GM12865 (cell line): Measurements from ENCODE around the gene DPYD.

Experiments
- DNase-seq: peaks from one replicate; pipeline ENCODE4 v3.0.0; 2010; ENCODE audit warnings: low read depth
- H3K4me3 ChIP-seq: 2 replicates; pipeline ENCODE4 v1.5.1; 2011; ENCODE audit warnings: mild to moderate bottlenecking, low read depth, low read length, control low read depth
- TF ChIP-seq, protein P1 (sequence below): IDR thresholded peaks from 2 replicates; pipeline ENCODE4 v1.5.1; 2011; ENCODE audit warnings: low read length, control low read depth, low read depth, inconsistent platforms; ENCODE audit not compliant: insufficient read depth; ENCODE audit errors: missing control alignments

The DPYD gene

DNA sequence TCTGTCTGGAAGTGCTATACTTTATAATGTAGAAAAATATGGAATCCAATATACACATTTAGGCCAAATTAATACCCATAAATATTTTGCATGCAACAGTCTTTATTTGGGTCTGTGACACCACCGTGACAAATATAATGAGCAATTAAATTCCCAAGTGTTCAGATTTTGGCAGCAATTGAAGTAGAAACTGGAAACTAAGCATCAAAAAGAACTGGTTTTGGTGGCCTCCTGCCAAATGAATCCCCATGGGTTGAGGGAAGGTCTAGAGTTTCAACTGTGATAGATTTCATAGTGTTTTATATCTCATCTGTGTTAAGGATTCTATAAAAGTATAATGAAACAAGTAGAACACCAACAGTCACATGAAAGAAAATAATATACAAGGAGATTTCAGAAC, 88.4 kb downstream of the DPYD start:
- DNase-seq = no peak
- H3K4me3 ChIP-seq = no peak overlapping the region
- TF ChIP-seq, protein P1, sequence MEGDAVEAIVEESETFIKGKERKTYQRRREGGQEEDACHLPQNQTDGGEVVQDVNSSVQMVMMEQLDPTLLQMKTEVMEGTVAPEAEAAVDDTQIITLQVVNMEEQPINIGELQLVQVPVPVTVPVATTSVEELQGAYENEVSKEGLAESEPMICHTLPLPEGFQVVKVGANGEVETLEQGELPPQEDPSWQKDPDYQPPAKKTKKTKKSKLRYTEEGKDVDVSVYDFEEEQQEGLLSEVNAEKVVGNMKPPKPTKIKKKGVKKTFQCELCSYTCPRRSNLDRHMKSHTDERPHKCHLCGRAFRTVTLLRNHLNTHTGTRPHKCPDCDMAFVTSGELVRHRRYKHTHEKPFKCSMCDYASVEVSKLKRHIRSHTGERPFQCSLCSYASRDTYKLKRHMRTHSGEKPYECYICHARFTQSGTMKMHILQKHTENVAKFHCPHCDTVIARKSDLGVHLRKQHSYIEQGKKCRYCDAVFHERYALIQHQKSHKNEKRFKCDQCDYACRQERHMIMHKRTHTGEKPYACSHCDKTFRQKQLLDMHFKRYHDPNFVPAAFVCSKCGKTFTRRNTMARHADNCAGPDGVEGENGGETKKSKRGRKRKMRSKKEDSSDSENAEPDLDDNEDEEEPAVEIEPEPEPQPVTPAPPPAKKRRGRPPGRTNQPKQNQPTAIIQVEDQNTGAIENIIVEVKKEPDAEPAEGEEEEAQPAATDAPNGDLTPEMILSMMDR = no peak

DNA sequence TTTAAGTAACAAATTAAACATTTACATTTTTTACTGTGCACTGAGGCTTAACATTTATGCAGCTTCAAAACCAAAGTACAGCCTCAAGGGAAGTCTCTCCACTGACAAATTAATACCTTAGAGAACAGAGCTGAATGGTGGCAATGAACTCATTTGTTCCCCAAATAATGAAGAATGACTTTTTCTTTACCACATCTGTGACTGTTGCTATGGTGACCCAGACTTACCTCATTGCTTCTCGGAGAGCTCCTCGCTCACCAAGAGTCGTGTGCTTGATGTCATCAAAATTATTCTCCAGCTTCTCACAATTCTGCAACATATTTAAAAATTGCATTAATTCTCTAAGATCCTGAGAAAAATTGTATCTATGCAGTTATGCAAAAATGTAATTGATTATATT, 92.9 kb downstream of the DPYD start:
- DNase-seq = no peak
- no peak overlapping the region for H3K4me3 ChIP-seq
- TF ChIP-seq, protein P1 = no peak

DNA sequence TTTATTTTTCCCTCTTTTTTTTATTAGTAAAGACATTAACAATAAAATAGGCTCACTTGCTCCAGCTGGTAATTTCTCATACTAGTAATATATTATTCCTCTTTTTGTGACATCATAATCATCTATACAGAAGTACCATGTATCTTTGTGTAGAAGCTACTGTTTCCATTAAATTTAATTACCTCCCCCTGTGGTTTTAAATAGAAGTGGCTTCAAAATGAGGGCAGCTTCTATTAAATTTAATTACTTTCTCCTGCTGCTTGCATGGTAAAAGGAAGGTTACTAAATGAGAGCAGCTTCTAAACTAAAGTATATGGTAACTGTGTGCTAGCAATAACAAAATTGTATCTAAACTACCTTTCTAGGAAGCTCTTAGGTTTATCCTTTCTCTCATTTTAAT, 94.0 kb downstream of the DPYD start:
- TF ChIP-seq, protein P1 = no peak
- DNase-seq = no peak
- no peak overlapping the region for H3K4me3 ChIP-seq

DNA sequence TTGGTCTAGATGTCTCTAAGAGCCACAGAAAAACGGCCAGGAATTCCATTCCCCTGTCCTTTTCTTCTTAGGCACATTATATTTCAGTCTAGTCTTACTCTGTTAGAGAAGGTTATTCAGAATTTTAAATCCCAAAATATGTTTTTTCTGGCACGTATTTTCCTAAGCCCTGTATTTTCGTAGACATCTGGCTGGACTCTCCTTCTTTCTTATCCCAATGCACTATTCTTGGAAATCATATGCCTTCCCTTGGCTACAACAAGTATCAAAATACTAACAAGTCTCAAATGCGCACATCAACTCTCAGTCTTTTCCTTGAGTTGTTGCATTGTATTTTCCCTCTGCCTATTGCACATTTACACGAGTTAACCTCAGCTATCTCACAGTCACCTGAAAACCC, 96.2 kb downstream of the DPYD start:
- DNase-seq = no peak
- no peak overlapping the region for H3K4me3 ChIP-seq
- TF ChIP-seq, protein P1 = no peak

DNA sequence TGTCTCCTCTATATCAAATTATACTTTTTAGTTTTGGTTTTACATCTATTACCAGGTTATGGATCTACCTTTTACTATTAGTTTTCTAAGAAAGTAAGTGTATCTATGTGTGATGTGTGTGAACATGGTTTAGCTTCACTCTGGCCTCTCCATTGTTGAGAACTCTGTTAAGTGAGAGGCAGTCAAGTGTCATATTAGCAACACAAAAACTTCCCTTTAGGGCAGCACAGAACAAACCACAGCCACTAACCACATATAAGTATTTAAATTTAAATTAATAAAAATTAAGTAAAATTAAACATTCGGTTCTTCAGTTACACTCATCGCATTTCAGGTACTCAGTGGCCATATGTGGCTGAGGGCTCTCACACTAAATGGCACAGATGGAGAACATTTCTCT, 96.6 kb downstream of the DPYD start:
- H3K4me3 ChIP-seq = no peak overlapping the region
- TF ChIP-seq, protein P1 = no peak
- DNase-seq = no peak

DNA sequence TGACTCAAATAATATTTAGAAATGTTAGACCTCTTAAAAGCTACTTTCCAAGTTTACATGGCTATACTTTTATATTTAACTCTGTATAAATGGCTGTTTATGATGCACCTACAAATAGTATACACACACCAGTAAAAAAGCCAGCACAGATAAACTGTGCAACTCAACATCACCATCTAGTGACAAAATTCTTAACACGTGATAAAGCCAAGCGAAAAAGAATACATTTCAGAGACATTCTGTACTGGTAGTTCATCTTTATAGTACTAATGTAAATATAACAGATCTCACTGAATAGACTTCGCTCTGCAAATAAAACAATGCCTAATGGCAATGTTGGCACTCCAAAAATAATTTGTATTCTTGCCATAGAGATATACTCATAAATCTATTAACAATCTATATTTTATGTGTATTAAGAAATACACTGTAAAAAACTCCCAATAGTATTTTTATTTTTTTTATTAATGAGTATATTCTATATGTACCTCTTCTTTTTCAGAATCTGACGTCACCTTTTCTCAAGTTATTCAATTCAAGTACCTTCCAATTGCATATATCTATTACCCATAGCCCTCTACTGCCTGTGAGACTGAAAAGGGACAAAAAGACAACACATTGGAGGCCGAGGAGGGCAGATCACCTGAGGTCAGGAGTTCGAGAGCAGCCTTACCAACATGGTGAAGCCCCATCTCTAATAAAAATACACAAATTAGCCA, 100.2 kb downstream of the DPYD start:
- peak; percentile 37 for DNase-seq
- no peak overlapping the region for H3K4me3 ChIP-seq
- TF ChIP-seq, protein P1 = peak; percentile 40

DNA sequence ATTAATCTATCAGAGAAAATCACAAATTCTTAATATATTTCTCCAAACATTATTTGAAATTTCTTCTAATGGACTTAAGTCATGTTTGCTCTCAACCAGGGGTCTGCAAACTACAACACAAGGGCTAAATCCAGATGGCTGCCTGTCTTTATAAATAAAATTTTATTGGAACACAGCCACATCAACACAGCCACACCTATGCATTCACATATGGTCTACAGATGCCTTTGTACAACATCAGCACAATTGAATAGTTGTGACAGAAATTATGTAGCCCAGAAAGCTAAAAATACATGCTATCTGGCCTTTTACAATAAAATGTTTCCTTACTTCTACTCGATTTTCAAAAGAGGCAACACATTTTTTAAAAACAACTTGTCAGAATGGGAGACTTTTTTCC, 103.9 kb downstream of the DPYD start:
- no peak overlapping the region for H3K4me3 ChIP-seq
- DNase-seq = no peak
- TF ChIP-seq, protein P1 = no peak
